Upper lobe of right lung (tissue), 1 donor: ENCODE results near the gene CDKN1B. TPM values are rescaled to one million over a fixed set of nuclear protein-coding genes. Genes with fewer than 3 reads are reported as not detected.
A peak's percentile ranks its signal among the peaks of the same experiment; 100 is the strongest.

Source experiments
- ATAC-seq: fragments of 200-7000 bp; cut with Tn5 transposase; one replicate; pipeline ENCODE4 v1.9.1; 2020; ENCODE audit warnings: mild to moderate bottlenecking, moderate library complexity
- DNase-seq: peaks from one replicate; pipeline ENCODE4 v3.0.0-alpha.2; 2020
- H3K27ac ChIP-seq: fragments of 200-600 bp; one replicate; pipeline ENCODE4 v1.8.0; 2022
- H3K27me3 ChIP-seq: fragments of 200-600 bp; one replicate; pipeline ENCODE4 v1.8.0; 2022; ENCODE audit warnings: mild to moderate bottlenecking
- H3K36me3 ChIP-seq: fragments of 200-600 bp; one replicate; pipeline ENCODE4 v1.8.0; 2022
- H3K4me1 ChIP-seq: fragments of 200-600 bp; one replicate; pipeline ENCODE4 v1.8.0; 2022
- H3K4me3 ChIP-seq: fragments of 200-600 bp; one replicate; pipeline ENCODE4 v1.8.0; 2022; ENCODE audit warnings: mild to moderate bottlenecking
- H3K9me3 ChIP-seq: fragments of 200-600 bp; one replicate; pipeline ENCODE4 v1.8.0; 2022
- intact Hi-C: fragments of 100-400 bp; cut with DNase I; formaldehyde crosslinking; loops from one replicate; pipeline ENCODE4 v1.11.0; 2022
- total RNA-seq: library from RNA; stranded (reverse); fragmentation: NEBNext Ultra II Directional; extraction: Animal tissue kit (Norgen Biotek cat#: 25700); gene quantifications from one replicate; pipeline ENCODE4 v1.2.1, GENCODE V29; 2021
- TF ChIP-seq, protein P1 (sequence below): fragments of 200-600 bp; IDR thresholded peaks from one replicate; pipeline ENCODE4 v1.8.0; 2022; ENCODE audit warnings: antibody characterized with exemption
- donor health status: DM: no; HTN: yes; CAD: no; lungs with severe emphysema.

Gene CDKN1B
- total RNA-seq, 1 donor from 2014 or later, result 51.4 TPM

DNA sequence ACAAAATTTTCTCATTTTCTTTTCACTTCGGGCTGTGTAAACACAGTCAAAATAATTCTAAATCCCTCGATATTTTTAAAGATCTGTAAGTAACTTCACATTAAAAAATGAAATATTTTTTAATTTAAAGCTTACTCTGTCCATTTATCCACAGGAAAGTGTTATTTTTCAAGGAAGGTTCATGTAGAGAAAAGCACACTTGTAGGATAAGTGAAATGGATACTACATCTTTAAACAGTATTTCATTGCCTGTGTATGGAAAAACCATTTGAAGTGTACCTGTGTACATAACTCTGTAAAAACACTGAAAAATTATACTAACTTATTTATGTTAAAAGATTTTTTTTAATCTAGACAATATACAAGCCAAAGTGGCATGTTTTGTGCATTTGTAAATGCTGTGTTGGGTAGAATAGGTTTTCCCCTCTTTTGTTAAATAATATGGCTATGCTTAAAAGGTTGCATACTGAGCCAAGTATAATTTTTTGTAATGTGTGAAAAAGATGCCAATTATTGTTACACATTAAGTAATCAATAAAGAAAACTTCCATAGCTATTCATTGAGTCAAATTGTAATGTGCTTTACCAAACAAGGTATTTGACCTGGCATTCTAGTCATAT is 4.8 kb downstream of the CDKN1B start:
- H3K36me3 ChIP-seq, result peaks cover 32% of the 10 kb centered on the region
- H3K4me1 ChIP-seq, result peaks cover 31% of the 10 kb centered on the region
- H3K27ac ChIP-seq, result peak overlapping the region; percentile 98
- no peaks in the 10 kb centered on the region for H3K27me3 ChIP-seq
- no peaks in the 10 kb centered on the region for H3K9me3 ChIP-seq
- H3K4me3 ChIP-seq, result peak overlapping the region; percentile 77
- TF ChIP-seq, protein P1, sequence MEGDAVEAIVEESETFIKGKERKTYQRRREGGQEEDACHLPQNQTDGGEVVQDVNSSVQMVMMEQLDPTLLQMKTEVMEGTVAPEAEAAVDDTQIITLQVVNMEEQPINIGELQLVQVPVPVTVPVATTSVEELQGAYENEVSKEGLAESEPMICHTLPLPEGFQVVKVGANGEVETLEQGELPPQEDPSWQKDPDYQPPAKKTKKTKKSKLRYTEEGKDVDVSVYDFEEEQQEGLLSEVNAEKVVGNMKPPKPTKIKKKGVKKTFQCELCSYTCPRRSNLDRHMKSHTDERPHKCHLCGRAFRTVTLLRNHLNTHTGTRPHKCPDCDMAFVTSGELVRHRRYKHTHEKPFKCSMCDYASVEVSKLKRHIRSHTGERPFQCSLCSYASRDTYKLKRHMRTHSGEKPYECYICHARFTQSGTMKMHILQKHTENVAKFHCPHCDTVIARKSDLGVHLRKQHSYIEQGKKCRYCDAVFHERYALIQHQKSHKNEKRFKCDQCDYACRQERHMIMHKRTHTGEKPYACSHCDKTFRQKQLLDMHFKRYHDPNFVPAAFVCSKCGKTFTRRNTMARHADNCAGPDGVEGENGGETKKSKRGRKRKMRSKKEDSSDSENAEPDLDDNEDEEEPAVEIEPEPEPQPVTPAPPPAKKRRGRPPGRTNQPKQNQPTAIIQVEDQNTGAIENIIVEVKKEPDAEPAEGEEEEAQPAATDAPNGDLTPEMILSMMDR, result no peak
- intact Hi-C loops, result no loop called here
- ATAC-seq (no peak), DNase-seq (no peak)

DNA sequence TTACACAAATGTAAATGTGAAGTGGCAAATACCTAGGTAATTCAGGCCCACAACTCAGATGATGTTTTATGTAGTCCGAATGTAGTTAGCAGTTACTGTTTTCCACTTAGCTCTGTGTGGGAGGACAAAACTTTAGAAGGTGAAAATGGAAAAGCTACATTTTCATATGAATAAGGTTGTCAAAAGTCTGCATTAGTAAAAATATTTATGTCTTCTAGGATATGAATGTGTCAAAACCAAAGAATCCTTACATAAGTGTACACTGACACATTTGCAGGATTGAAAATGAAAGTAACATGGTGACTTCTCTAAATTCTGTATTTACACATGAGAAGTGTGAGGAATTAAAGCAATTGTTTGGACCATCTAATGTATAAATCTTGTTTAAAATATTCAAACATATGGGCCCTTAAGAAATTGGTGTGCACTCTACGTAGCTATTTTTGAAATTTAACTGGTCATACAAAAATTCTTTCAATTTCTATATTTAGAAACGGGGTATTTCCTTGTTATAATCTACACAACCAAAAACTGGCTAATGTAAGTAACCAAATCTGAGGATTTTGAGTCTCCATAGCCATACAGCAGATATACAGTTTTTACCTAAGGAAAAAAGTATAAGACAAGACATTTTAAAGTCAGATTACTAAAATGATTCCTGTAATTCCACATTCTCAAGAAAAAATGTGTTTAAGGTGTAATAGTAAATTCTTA is 5.4 kb downstream of the CDKN1B start:
- Histone ChIP-seq H3K36me3 (peaks cover 32% of the 10 kb centered on the region), H3K4me1 (peaks cover 32% of the 10 kb centered on the region), H3K9me3 (no peaks in the 10 kb centered on the region), H3K27ac (peak overlapping the region; percentile 98), H3K4me3 (peak overlapping the region; percentile 77), H3K27me3 (no peaks in the 10 kb centered on the region)
- intact Hi-C loops, result no loop called here
- DNase-seq (no peak), ATAC-seq (no peak)
- TF ChIP-seq, protein P1, result no peak

DNA sequence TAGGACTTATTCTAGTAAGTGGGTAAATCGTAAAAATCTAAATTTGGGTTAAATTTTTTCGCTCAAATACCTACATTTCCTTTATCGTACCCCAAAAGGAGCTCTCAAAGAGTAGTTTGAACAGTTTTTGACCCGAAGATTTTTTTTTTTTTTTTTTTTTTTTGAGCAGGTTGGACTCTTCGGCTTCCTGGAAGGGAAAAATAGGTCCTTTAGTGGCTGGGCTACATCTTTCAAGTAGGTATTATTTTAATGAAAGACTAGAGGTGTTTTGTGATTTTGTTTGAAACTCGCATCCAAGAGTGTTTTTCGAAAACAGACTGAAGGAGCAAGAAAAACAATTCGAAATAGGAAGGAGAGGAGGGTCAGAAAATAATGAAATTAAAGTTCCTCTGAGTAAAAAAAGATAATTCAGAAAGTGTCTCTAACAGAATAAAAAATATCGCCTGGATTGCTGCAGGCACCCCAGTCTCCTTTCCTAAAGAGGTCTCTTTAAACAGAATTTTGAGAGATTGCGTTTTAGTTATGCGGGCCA is 6.0 kb downstream of the CDKN1B start:
- intact Hi-C loops, result no loop called here
- Histone ChIP-seq H3K36me3 (peaks cover 32% of the 10 kb centered on the region), H3K4me1 (peaks cover 32% of the 10 kb centered on the region), H3K4me3 (peak overlapping the region; percentile 77), H3K27ac (peak overlapping the region; percentile 98), H3K27me3 (no peaks in the 10 kb centered on the region), H3K9me3 (no peaks in the 10 kb centered on the region)
- DNase-seq, result no peak
- no peak for ATAC-seq
- TF ChIP-seq, protein P1, result no peak

DNA sequence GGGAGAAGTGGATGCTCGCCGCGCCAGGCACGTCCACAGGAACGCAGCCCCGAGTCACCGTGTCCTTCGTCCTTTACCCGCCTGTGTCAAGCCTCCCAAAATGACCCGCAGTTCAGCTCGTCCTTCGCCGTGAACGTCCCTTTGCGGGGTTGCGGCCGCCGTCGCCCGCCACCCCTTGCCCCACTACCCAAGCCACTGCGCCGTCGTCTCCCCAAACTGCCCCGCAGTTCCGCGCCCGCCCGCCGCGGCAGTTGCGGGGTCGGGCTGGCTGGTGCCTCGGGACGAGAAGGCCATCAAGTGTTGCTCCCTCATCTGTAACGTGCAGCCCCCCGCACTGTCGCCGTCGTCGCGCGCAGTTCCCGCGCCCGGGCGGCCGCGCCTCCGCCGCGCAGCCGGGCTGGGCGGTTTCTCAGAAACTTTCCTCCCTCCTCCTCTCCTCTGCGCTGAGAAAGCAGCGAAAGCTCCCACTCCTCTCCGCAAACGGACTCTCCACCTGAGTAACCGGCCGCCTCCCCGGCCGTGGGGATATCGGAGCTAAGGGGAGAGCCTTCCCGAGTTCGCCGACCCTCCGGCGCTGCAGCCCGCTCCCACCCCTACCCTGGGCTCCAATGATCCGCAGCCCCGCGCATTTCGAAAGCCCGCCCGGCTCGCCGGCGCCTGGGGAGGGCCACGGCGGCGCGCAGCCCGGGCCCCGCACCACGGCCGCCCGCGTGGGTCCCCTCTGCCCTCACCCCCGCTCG is 6.7 kb downstream of the CDKN1B start:
- Histone ChIP-seq H3K9me3 (no peaks in the 10 kb centered on the region), H3K4me3 (peak overlapping the region; percentile 77), H3K36me3 (peaks cover 30% of the 10 kb centered on the region), H3K27ac (peak overlapping the region; percentile 98), H3K27me3 (no peaks in the 10 kb centered on the region), H3K4me1 (peaks cover 32% of the 10 kb centered on the region)
- TF ChIP-seq, protein P1, result no peak
- DNase-seq, result peak; percentile 76
- intact Hi-C loops, result no loop called here
- peak; percentile 39 for ATAC-seq

DNA sequence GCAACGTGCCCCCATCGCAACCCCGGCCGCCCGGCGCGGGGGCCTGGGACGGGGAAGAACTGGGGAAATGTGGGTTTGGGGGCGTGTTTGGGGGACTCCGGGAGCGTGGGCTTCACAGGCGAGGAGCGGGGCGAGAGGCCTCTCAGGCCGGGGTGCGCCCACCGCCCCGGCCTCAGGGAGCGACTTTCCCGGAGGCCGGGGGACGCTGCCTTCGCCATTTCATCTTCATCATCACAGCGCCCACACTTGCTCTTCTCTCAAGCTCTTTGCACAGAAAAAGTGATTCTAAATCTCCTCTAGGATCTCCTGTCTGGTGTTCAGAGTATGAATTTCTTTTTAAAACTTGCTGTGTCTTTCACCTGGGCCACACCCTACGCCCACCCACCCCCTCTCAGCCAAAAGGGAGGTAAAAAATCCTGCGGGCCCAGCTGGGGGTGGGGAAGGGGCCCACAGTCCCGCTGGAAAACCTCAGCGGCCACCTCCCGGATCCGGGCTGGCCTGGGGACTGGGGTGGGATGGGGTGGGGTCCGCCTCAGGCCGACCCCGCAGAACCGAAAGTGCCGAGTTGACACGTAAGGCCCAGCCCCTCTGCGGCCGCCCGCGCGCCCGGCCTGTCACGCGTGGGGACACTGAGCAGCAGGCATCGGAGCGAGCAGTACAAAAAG is 7.4 kb downstream of the CDKN1B start:
- H3K4me1 ChIP-seq, result peaks cover 32% of the 10 kb centered on the region
- H3K36me3 ChIP-seq, result peaks cover 23% of the 10 kb centered on the region
- H3K27me3 ChIP-seq, result no peaks in the 10 kb centered on the region
- peak overlapping the region; percentile 98 for H3K27ac ChIP-seq
- intact Hi-C loops, result no loop called here
- no peak for DNase-seq
- peak overlapping the region; percentile 77 for H3K4me3 ChIP-seq
- no peak for ATAC-seq
- no peaks in the 10 kb centered on the region for H3K9me3 ChIP-seq
- TF ChIP-seq, protein P1, result no peak
